SK-N-SH treated with all-trans-retinoic acid at 6 μM for 48 hours (cell line): ENCODE results near the gene BLOC1S6.

ENCODE experiments used
- ATAC-seq: fragments of 200-7000 bp; cut with Tn5 transposase; 3 replicates; pipeline ENCODE4 v1.9.1; 2020; ENCODE audit warnings: mild to moderate bottlenecking, moderate library complexity
- ARNTL ChIP-seq: fragments of 450-650 bp; formaldehyde crosslinking; IDR thresholded peaks from 2 replicates; pipeline ENCODE4 v1.5.0; 2020; ENCODE audit warnings: low read depth, mild to moderate bottlenecking, moderate library complexity, borderline replicate concordance
- BACH2 ChIP-seq: fragments of 250-450 bp; sonication (Bioruptor Pico); IDR thresholded peaks from 2 replicates; pipeline ENCODE4 v1.9.0; 2021; ENCODE audit warnings: mild to moderate bottlenecking, borderline replicate concordance
- CSDC2 ChIP-seq: fragments of 250-450 bp; sonication (Bioruptor Pico); IDR thresholded peaks from 2 replicates; pipeline ENCODE4 v1.5.0; 2020; ENCODE audit warnings: mild to moderate bottlenecking, moderate library complexity
- CSRNP3 ChIP-seq: fragments of 250-450 bp; sonication (Bioruptor Pico); IDR thresholded peaks from 2 replicates; pipeline ENCODE4 v1.5.1; 2021; ENCODE audit warnings: mild to moderate bottlenecking, moderate library complexity
- ESRRG ChIP-seq: fragments of 250-450 bp; sonication (Bioruptor Pico); IDR thresholded peaks from 2 replicates; pipeline ENCODE4 v1.6.1; 2021; ENCODE audit warnings: mild to moderate bottlenecking
- GLIS3 ChIP-seq: fragments of 250-450 bp; sonication (Bioruptor Pico); IDR thresholded peaks from 2 replicates; pipeline ENCODE4 v1.5.0; 2020; ENCODE audit warnings: mild to moderate bottlenecking, moderate library complexity
- ISL1 ChIP-seq: fragments of 250-450 bp; sonication (Bioruptor Pico); IDR thresholded peaks from 2 replicates; pipeline ENCODE4 v2.1.2; 2022; ENCODE audit warnings: mild to moderate bottlenecking, moderate library complexity
- OSR1 ChIP-seq: fragments of 250-450 bp; sonication (Bioruptor Pico); IDR thresholded peaks from 2 replicates; pipeline ENCODE4 v1.8.0; 2022; ENCODE audit warnings: moderate library complexity, mild to moderate bottlenecking, inconsistent platforms
- POU6F1 ChIP-seq: fragments of 250-450 bp; sonication (Bioruptor Pico); IDR thresholded peaks from 2 replicates; pipeline ENCODE4 v1.8.0; 2021; ENCODE audit warnings: low read depth, mild to moderate bottlenecking, moderate library complexity, borderline replicate concordance
- PPARA ChIP-seq: fragments of 250-450 bp; sonication (Bioruptor Pico); IDR thresholded peaks from 2 replicates; pipeline ENCODE4 v1.5.0; 2020; ENCODE audit warnings: mild to moderate bottlenecking, borderline replicate concordance
- RARB ChIP-seq: fragments of 250-450 bp; sonication (Bioruptor Pico); IDR thresholded peaks from 2 replicates; pipeline ENCODE4 v1.8.0; 2021; ENCODE audit warnings: mild to moderate bottlenecking, moderate library complexity
- SNAI2 ChIP-seq: fragments of 250-450 bp; sonication (Bioruptor Pico); IDR thresholded peaks from 2 replicates; pipeline ENCODE4 v1.5.0; 2020; ENCODE audit warnings: mild to moderate bottlenecking, moderate library complexity
- TCF4 ChIP-seq: fragments of 250-450 bp; sonication (Bioruptor Pico); IDR thresholded peaks from 2 replicates; pipeline ENCODE4 v1.8.0; 2021; ENCODE audit warnings: mild to moderate bottlenecking, moderate library complexity, borderline replicate concordance
- TOX ChIP-seq: fragments of 250-450 bp; sonication (Bioruptor Pico); IDR thresholded peaks from 2 replicates; pipeline ENCODE4 v1.8.0; 2021; ENCODE audit warnings: mild to moderate bottlenecking, moderate library complexity, borderline replicate concordance
- ZC3H10 ChIP-seq: fragments of 250-450 bp; sonication (Bioruptor Pico); IDR thresholded peaks from 2 replicates; pipeline ENCODE4 v1.5.1; 2021; ENCODE audit warnings: mild to moderate bottlenecking, moderate library complexity
- ZFP3 ChIP-seq: fragments of 250-450 bp; sonication (Bioruptor Pico); IDR thresholded peaks from 2 replicates; pipeline ENCODE4 v1.5.0; 2020; ENCODE audit warnings: mild to moderate bottlenecking, moderate library complexity
- ZFP30 ChIP-seq: fragments of 450-650 bp; formaldehyde crosslinking; IDR thresholded peaks from 2 replicates; pipeline ENCODE4 v1.5.0; 2022; ENCODE audit warnings: mild to moderate bottlenecking, moderate library complexity
- ZNF565 ChIP-seq: fragments of 450-650 bp; formaldehyde crosslinking; conservative IDR thresholded peaks from 2 replicates; pipeline ENCODE4 v1.5.0; 2020; ENCODE audit warnings: low read depth, mild to moderate bottlenecking, moderate library complexity
- ZNF70 ChIP-seq: fragments of 450-650 bp; formaldehyde crosslinking; IDR thresholded peaks from 2 replicates; pipeline ENCODE4 v1.5.0; 2020; ENCODE audit warnings: mild to moderate bottlenecking, moderate library complexity
- ZNF8 ChIP-seq: fragments of 450-650 bp; formaldehyde crosslinking; IDR thresholded peaks from 2 replicates; pipeline ENCODE4 v1.5.0; 2020; ENCODE audit warnings: mild to moderate bottlenecking, moderate library complexity
- TF ChIP-seq, protein P1 (sequence below): fragments of 250-450 bp; sonication (Bioruptor Pico); IDR thresholded peaks from 2 replicates; pipeline ENCODE4 v1.5.0; 2020; ENCODE audit warnings: mild to moderate bottlenecking, moderate library complexity
- TF ChIP-seq, protein P2 (sequence below): fragments of 250-450 bp; sonication (Bioruptor Pico); IDR thresholded peaks from 2 replicates; pipeline ENCODE4 v1.5.1; 2020; ENCODE audit warnings: low read depth, mild to moderate bottlenecking, moderate library complexity

BLOC1S6 gene

GRCh38 chr15:45583731-45584639 lies 3.2 kb upstream of the BLOC1S6 start:
- TF ChIP-seq ZNF8 (CRISPR knock-in tag) = no peak
- TF ChIP-seq TOX (CRISPR knock-in tag) = no peak
- no peak for TF ChIP-seq ZFP3 (CRISPR knock-in tag)
- TF ChIP-seq PPARA = no peak
- no peak for TF ChIP-seq ZFP30
- no peak for TF ChIP-seq BACH2 (CRISPR knock-in tag)
- no peak for ATAC-seq

DNA sequence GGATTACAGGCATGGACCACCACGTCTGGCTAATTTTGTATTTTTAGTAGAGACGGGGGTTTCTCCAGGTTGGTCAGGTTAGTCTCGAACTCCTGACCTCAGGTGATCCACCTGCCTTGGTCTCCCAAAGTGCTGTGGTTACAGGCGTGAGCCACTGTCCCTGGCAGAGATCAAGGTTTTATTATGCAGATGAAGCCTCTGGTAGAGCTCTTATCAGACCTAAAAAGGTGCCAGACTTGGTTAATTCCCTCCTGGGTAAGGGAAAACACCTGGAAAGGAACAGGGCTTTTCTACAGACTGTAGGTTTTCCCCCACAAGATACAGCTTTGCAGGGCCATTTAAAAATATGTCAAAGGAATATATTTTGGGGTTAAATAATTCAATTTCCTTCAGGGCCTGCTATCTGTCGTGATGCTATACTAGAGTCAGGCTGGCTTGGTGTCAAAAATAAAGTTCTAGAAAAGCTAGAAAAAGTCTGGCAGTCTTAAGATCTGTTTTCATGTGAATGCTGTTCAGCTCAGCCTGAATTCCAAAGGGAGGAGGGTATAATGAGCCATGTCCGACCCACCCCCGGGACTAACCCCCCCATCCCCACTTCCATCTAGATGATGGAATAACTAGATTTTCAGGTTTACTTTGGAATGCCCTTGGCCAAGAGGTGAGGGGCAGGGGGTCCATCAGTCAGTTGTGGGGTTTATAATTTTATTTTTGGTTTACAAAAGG lies 1.9 kb upstream of the BLOC1S6 start:
- no peak for TF ChIP-seq ZC3H10 (CRISPR knock-in tag)
- TF ChIP-seq ESRRG (CRISPR knock-in tag) = no peak
- no peak for TF ChIP-seq ZNF565 (CRISPR knock-in tag)
- TF ChIP-seq, protein P1, sequence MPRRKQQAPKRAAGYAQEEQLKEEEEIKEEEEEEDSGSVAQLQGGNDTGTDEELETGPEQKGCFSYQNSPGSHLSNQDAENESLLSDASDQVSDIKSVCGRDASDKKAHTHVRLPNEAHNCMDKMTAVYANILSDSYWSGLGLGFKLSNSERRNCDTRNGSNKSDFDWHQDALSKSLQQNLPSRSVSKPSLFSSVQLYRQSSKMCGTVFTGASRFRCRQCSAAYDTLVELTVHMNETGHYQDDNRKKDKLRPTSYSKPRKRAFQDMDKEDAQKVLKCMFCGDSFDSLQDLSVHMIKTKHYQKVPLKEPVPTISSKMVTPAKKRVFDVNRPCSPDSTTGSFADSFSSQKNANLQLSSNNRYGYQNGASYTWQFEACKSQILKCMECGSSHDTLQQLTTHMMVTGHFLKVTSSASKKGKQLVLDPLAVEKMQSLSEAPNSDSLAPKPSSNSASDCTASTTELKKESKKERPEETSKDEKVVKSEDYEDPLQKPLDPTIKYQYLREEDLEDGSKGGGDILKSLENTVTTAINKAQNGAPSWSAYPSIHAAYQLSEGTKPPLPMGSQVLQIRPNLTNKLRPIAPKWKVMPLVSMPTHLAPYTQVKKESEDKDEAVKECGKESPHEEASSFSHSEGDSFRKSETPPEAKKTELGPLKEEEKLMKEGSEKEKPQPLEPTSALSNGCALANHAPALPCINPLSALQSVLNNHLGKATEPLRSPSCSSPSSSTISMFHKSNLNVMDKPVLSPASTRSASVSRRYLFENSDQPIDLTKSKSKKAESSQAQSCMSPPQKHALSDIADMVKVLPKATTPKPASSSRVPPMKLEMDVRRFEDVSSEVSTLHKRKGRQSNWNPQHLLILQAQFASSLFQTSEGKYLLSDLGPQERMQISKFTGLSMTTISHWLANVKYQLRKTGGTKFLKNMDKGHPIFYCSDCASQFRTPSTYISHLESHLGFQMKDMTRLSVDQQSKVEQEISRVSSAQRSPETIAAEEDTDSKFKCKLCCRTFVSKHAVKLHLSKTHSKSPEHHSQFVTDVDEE (CRISPR knock-in tag) = no peak
- TF ChIP-seq CSDC2 (CRISPR knock-in tag) = no peak
- no peak for TF ChIP-seq POU6F1
- TF ChIP-seq GLIS3 = no peak
- no peak for TF ChIP-seq OSR1
- no peak for ATAC-seq

GRCh38 chr15:45586125-45586524 lies 1.1 kb upstream of the BLOC1S6 start:
- TF ChIP-seq ESRRG (CRISPR knock-in tag) (no peak), TCF4 (no peak), ZNF70 (CRISPR knock-in tag) (no peak), GLIS3 (no peak)
- TF ChIP-seq, all 23 proteins: peak for 0
- ATAC-seq = no peak

GRCh38 chr15:45586601-45587094 lies 531 bp upstream of the BLOC1S6 start:
- TF ChIP-seq, protein P1 (CRISPR knock-in tag) = no peak
- no peak for TF ChIP-seq ZNF565 (CRISPR knock-in tag)
- ATAC-seq = peak; percentile 8

GRCh38 chr15:45587863-45588170 lies 638 bp downstream of the BLOC1S6 start:
- ATAC-seq = no peak
- TF ChIP-seq GLIS3 (no peak), SNAI2 (CRISPR knock-in tag) (no peak), ISL1 (CRISPR knock-in tag) (no peak), ZC3H10 (CRISPR knock-in tag) (no peak), ZFP3 (CRISPR knock-in tag) (no peak), RARB (no peak), ZFP30 (no peak), ARNTL (CRISPR knock-in tag) (no peak), PPARA (no peak), ZNF8 (CRISPR knock-in tag) (no peak), TCF4 (no peak), ESRRG (CRISPR knock-in tag) (no peak), OSR1 (no peak), ZNF70 (CRISPR knock-in tag) (no peak), BACH2 (CRISPR knock-in tag) (no peak), CSRNP3 (CRISPR knock-in tag) (no peak)
- TF ChIP-seq, protein P2, sequence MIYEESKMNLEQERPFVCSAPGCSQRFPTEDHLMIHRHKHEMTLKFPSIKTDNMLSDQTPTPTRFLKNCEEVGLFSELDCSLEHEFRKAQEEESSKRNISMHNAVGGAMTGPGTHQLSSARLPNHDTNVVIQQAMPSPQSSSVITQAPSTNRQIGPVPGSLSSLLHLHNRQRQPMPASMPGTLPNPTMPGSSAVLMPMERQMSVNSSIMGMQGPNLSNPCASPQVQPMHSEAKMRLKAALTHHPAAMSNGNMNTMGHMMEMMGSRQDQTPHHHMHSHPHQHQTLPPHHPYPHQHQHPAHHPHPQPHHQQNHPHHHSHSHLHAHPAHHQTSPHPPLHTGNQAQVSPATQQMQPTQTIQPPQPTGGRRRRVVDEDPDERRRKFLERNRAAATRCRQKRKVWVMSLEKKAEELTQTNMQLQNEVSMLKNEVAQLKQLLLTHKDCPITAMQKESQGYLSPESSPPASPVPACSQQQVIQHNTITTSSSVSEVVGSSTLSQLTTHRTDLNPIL (CRISPR knock-in tag) = no peak
- TF ChIP-seq, all 23 proteins: peak for 0
